Breast epithelium (tissue), 4 donors: ENCODE data around the gene RAB29. TPM values are rescaled to one million over a fixed set of nuclear protein-coding genes. Genes with fewer than 3 reads are reported as not detected.
"Not testable (repeated sequence)": the region's sequence is repeated elsewhere in the genome, so short reads cannot be mapped to it uniquely, and the experiment has no call there.

Experiments used
- DNase-seq, 2 donors: peaks; one replicate each; pipeline ENCODE4 v3.0.0-alpha.2; 2019; ENCODE audit warnings: low spot score in 2 of 2
- H3K27ac ChIP-seq, 2 donors: fragments of 200-600 bp; sonication (generic) in 1 of 2; one replicate each; pipeline ENCODE4 v1.5.1; 2016 to 2019; ENCODE audit warnings: mild to moderate bottlenecking in 1 of 2
- H3K27me3 ChIP-seq, 2 donors: fragments of 200-600 bp; sonication (generic) in 1 of 2; one replicate each; pipeline versions ENCODE4 v1.5.1 to v1.6.0; 2017 to 2019; ENCODE audit warnings: control low read depth in 1 of 2, mild to moderate bottlenecking in 1 of 2
- H3K36me3 ChIP-seq: fragments of 200-600 bp; one replicate; pipeline ENCODE4 v1.5.1; 2019
- H3K4me1 ChIP-seq, 2 donors: fragments of 200-600 bp; sonication (generic); one replicate each; pipeline ENCODE4 v1.5.1; 2016 to 2019; ENCODE audit warnings: control low read depth in 1 of 2
- H3K4me3 ChIP-seq, 3 donors: fragments of 200-600 bp; sonication (generic); 1 replicate in 2 of 3; 2 replicates in 1 of 3; pipeline ENCODE4 v1.5.1; 2016 to 2019; ENCODE audit warnings: mild to moderate bottlenecking in 3 of 3, moderate library complexity in 2 of 3
- H3K9me3 ChIP-seq, 2 donors: fragments of 200-600 bp; sonication (generic) in 1 of 2; one replicate each; pipeline ENCODE4 v1.5.1; 2016 to 2019; ENCODE audit warnings: control low read depth in 1 of 2
- CTCF ChIP-seq, 3 donors: fragments of 450-650 bp; IDR thresholded peaks; one replicate each; pipeline ENCODE4 v1.5.1; 2016 to 2017; ENCODE audit warnings: antibody characterized with exemption in 3 of 3, mild to moderate bottlenecking in 3 of 3, moderate library complexity in 3 of 3
- POLR2A ChIP-seq: fragments of 450-650 bp; IDR thresholded peaks from one replicate; pipeline ENCODE4 v1.6.1; 2016; ENCODE audit warnings: antibody characterized with exemption, mild to moderate bottlenecking, moderate library complexity
- POLR2AphosphoS5 ChIP-seq, 3 donors: sonication (generic); formaldehyde crosslinking; IDR thresholded peaks; one replicate each; pipeline ENCODE4 v1.6.1; 2017; ENCODE audit warnings: antibody characterized with exemption in 3 of 3
- intact Hi-C: fragments of 100-400 bp; cut with DNase I; formaldehyde crosslinking; loops from one replicate; pipeline ENCODE4 v1.15.1; 2023; ENCODE audit warnings: low total_unique reads
- total RNA-seq, 3 donors: library from RNA; depleted of rRNA; stranded (reverse); fragments of >200 nt; gene quantifications; one replicate each; pipeline ENCODE4 v1.1.0, GENCODE V29; 2016

RAB29 gene
- total RNA-seq, 3 donors from 2014 or later, result 22.4 to 30.3 (median 23.9) TPM

- H3K27ac ChIP-seq, result no peak overlapping the region
- TF ChIP-seq CTCF (IDR thresholded peaks at IDR 0.05) (no peak), POLR2A (no peak), POLR2AphosphoS5 (IDR thresholded peaks at IDR 0.05) (no peak)
- no peaks in the 10 kb centered on the region for H3K27me3 ChIP-seq
- intact Hi-C loops, result no loop called here
- H3K9me3 ChIP-seq, result no peaks in the 10 kb centered on the region
- no peaks in the 10 kb centered on the region for H3K36me3 ChIP-seq
- no peaks in the 10 kb centered on the region for H3K4me1 ChIP-seq
- no peak for DNase-seq
- no peak overlapping the region for H3K4me3 ChIP-seq
These were observed 41.7 kb downstream of the RAB29 start for GRCh38 chr1:205733438-205734175.

GRCh38 chr1:205729945-205730610 is 45.2 kb downstream of the RAB29 start:
- intact Hi-C loops, result no loop called here
- TF ChIP-seq POLR2A (no peak), POLR2AphosphoS5 (IDR thresholded peaks at IDR 0.05) (no peak), CTCF (IDR thresholded peaks at IDR 0.05) (no peak)
- Histone ChIP-seq H3K27ac (no peak overlapping the region), H3K4me1 (no peaks in the 10 kb centered on the region), H3K27me3 (no peaks in the 10 kb centered on the region), H3K36me3 (no peaks in the 10 kb centered on the region), H3K9me3 (no peaks in the 10 kb centered on the region), H3K4me3 (no peak overlapping the region)
- DNase-seq, result no peak

- TF ChIP-seq POLR2A (no peak), CTCF (IDR thresholded peaks at IDR 0.05) (no peak), POLR2AphosphoS5 (IDR thresholded peaks at IDR 0.05) (no peak)
- DNase-seq, result no peak
- intact Hi-C loops, result no loop called here
- Histone ChIP-seq H3K36me3 (no peaks in the 10 kb centered on the region), H3K4me1 (no peaks in the 10 kb centered on the region), H3K27ac (no peak overlapping the region), H3K27me3 (no peaks in the 10 kb centered on the region), H3K9me3 (no peaks in the 10 kb centered on the region), H3K4me3 (no peak overlapping the region)
These were observed 48.6 kb downstream of the RAB29 start for GRCh38 chr1:205726619-205727125.

- Histone ChIP-seq H3K4me3 (no peak overlapping the region), H3K36me3 (peaks cover 3% of the 10 kb centered on the region)
- TF ChIP-seq CTCF (IDR thresholded peaks at IDR 0.05), result no peak
- no peak for TF ChIP-seq POLR2A
- no peak for TF ChIP-seq POLR2AphosphoS5 (IDR thresholded peaks at IDR 0.05)
These were observed 49.8 kb downstream of the RAB29 start for GRCh38 chr1:205725514-205725913.

GRCh38 chr1:205720740-205721139 is 54.5 kb downstream of the RAB29 start:
- H3K36me3 ChIP-seq, result peaks cover 15% of the 10 kb centered on the region

More at GRCh38 chr1:205725514-205725913, 49.8 kb downstream of the RAB29 start:
- Histone ChIP-seq H3K27ac (no peak overlapping the region), H3K27me3 (no peaks in the 10 kb centered on the region), H3K9me3 (no peaks in the 10 kb centered on the region), H3K4me1 (no peaks in the 10 kb centered on the region)
- intact Hi-C loops, result no loop called here
- no peak for DNase-seq

More at GRCh38 chr1:205720740-205721139, 54.5 kb downstream of the RAB29 start:
- H3K4me1 ChIP-seq, H3K27ac ChIP-seq, DNase-seq, H3K4me3 ChIP-seq, intact Hi-C loops, H3K27me3 ChIP-seq, H3K9me3 ChIP-seq: not testable (repeated sequence)
